HEK293 (cell line): ENCODE results near the gene RCOR3.

Experiments
- CTCF ChIA-PET: fragments of 350-600 bp; formaldehyde crosslinking; extraction: SDS; loops from one replicate; lab custom pipeline; 2021; ENCODE audit warnings: antibody characterized with exemption; lab: Yijun Ruan, JAX
- POLR2A ChIA-PET: fragments of 300-600 bp; formaldehyde crosslinking; extraction: SDS; loops from one replicate; lab custom pipeline; 2020; ENCODE audit warnings: antibody characterized with exemption, inconsistent platforms; lab: Yijun Ruan, JAX
- H3K27ac ChIP-seq: fragments of 200-500 bp; sonication (Bioruptor generic); 2 replicates; pipeline ENCODE4 v1.5.1; 2014; ENCODE audit warnings: low read depth, low read length, control low read depth, inconsistent platforms; ENCODE audit errors: extremely low read depth
- H3K36me3 ChIP-seq, 2 experiments: fragments of 200-500 bp in 1 of 2; sonication (Bioruptor generic) in 1 of 2; 1 replicate in 1 of 2; 2 replicates in 1 of 2; pipeline ENCODE4 v1.5.1; 2014 to 2017; ENCODE audit warnings: inconsistent platforms in 2 of 2, low read length in 2 of 2; ENCODE audit not compliant: control insufficient read depth in 2 of 2, insufficient read depth in 1 of 2
- H3K4me1 ChIP-seq: fragments of 200-500 bp; sonication (Bioruptor generic); 2 replicates; pipeline ENCODE4 v1.5.1; 2014; ENCODE audit warnings: mild to moderate bottlenecking, low read length, inconsistent platforms; ENCODE audit not compliant: control insufficient read depth, insufficient read depth
- H3K4me3 ChIP-seq: 2 replicates; pipeline ENCODE4 v1.5.1; 2011; ENCODE audit warnings: low read depth, mild to moderate bottlenecking, control low read depth, low read length, moderate library complexity
- H3K9me3 ChIP-seq: fragments of 200-500 bp; sonication (Bioruptor generic); 2 replicates; pipeline ENCODE4 v1.5.1; 2014; ENCODE audit warnings: low read depth, low read length, inconsistent platforms; ENCODE audit not compliant: control insufficient read depth, insufficient read depth
- FEZF1 ChIP-seq: fragments of 450-650 bp; formaldehyde crosslinking; IDR thresholded peaks from 2 replicates; pipeline ENCODE4 v1.5.1; 2016; ENCODE audit warnings: missing biosample characterization, missing genetic modification characterization
- KLF1 ChIP-seq: fragments of 450-650 bp; formaldehyde crosslinking; IDR thresholded peaks from 2 replicates; pipeline ENCODE4 v1.5.1; 2016; ENCODE audit warnings: missing biosample characterization, missing genetic modification characterization
- REST ChIP-seq: fragments of 450-650 bp; formaldehyde crosslinking; IDR thresholded peaks from 2 replicates; pipeline ENCODE4 v1.5.1; 2016; ENCODE audit warnings: missing biosample characterization, missing genetic modification characterization
- ZBTB17 ChIP-seq: fragments of 450-650 bp; formaldehyde crosslinking; IDR thresholded peaks from 2 replicates; pipeline ENCODE4 v1.5.1; 2016; ENCODE audit warnings: missing biosample characterization, missing genetic modification characterization
- ZBTB20 ChIP-seq: fragments of 450-650 bp; formaldehyde crosslinking; IDR thresholded peaks from 2 replicates; pipeline ENCODE4 v1.5.1; 2016; ENCODE audit warnings: missing biosample characterization, missing genetic modification characterization
- ZBTB7A ChIP-seq: fragments of 450-650 bp; formaldehyde crosslinking; IDR thresholded peaks from 2 replicates; pipeline ENCODE4 v1.5.1; 2016; ENCODE audit warnings: low read depth, missing biosample characterization, missing genetic modification characterization
- ZFP69B ChIP-seq: fragments of 450-650 bp; formaldehyde crosslinking; IDR thresholded peaks from 2 replicates; pipeline ENCODE4 v1.5.1; 2016; ENCODE audit warnings: missing biosample characterization, missing genetic modification characterization
- ZNF16 ChIP-seq: fragments of 450-650 bp; formaldehyde crosslinking; IDR thresholded peaks from 2 replicates; pipeline ENCODE4 v1.5.1; 2016; ENCODE audit warnings: low read depth, missing biosample characterization, missing genetic modification characterization
- ZNF350 ChIP-seq: fragments of 450-650 bp; formaldehyde crosslinking; IDR thresholded peaks from 2 replicates; pipeline ENCODE4 v1.5.0; 2017; ENCODE audit warnings: missing biosample characterization, mild to moderate bottlenecking, missing genetic modification characterization
- ZNF354C ChIP-seq: fragments of 450-650 bp; formaldehyde crosslinking; IDR thresholded peaks from 2 replicates; pipeline ENCODE4 v1.5.1; 2016; ENCODE audit warnings: missing biosample characterization, missing genetic modification characterization, low read depth, borderline replicate concordance
- ZNF48 ChIP-seq: fragments of 450-650 bp; formaldehyde crosslinking; IDR thresholded peaks from 2 replicates; pipeline ENCODE4 v1.5.1; 2016; ENCODE audit warnings: missing biosample characterization, missing genetic modification characterization
- ZNF513 ChIP-seq: fragments of 450-650 bp; IDR thresholded peaks from 2 replicates; pipeline ENCODE4 v1.5.1; 2018; ENCODE audit warnings: missing biosample characterization, missing genetic modification characterization
- ZNF549 ChIP-seq: fragments of 450-650 bp; IDR thresholded peaks from 2 replicates; pipeline ENCODE4 v1.5.1; 2018; ENCODE audit warnings: missing biosample characterization, missing genetic modification characterization, mild to moderate bottlenecking, inconsistent platforms, moderate library complexity
- ZNF610 ChIP-seq: fragments of 450-650 bp; formaldehyde crosslinking; IDR thresholded peaks from 2 replicates; pipeline ENCODE4 v1.5.1; 2016; ENCODE audit warnings: missing biosample characterization, missing genetic modification characterization, borderline replicate concordance
- ZNF658 ChIP-seq: fragments of 450-650 bp; formaldehyde crosslinking; IDR thresholded peaks from 2 replicates; pipeline ENCODE4; 2016; ENCODE audit warnings: missing biosample characterization, missing genetic modification characterization
- ZSCAN16 ChIP-seq: fragments of 450-650 bp; formaldehyde crosslinking; IDR thresholded peaks from 2 replicates; pipeline ENCODE4 v1.5.1; 2016; ENCODE audit warnings: missing biosample characterization, missing genetic modification characterization
- TF ChIP-seq, protein P1 (sequence below): fragments of 450-650 bp; formaldehyde crosslinking; IDR thresholded peaks from 2 replicates; pipeline ENCODE4 v1.5.1; 2017; ENCODE audit warnings: missing biosample characterization, missing genetic modification characterization
- TF ChIP-seq, protein P2 (sequence below): fragments of 450-650 bp; formaldehyde crosslinking; IDR thresholded peaks from 2 replicates; pipeline ENCODE4 v1.5.1; 2016; ENCODE audit warnings: missing biosample characterization, missing genetic modification characterization

The RCOR3 gene

DNA sequence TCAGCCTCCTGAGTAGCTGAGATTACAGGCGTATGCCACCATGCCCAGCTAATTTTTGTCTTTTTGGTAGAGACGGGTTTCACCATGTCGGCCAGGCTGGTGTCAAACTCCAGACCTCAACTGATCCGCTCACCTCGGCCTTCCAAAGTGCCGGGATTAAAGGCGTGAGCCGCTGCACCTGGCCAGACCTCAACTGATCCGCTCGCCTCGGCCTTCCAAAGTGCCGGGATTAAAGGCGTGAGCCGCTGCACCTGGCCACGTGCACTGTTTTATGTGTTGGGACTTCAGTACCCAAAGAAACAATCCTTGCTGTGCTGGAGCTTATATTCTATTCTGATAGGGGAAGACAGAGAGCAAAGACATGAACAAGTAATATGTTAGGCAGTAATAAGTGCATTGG lies 77.6 kb downstream of the RCOR3 start (continued):
- TF ChIP-seq REST (tag by site-specific recombination): no peak
- TF ChIP-seq ZNF16 (tag by site-specific recombination): no peak
- TF ChIP-seq ZNF48 (tag by site-specific recombination): no peak
- no peak for TF ChIP-seq ZNF350 (tag by site-specific recombination)

DNA sequence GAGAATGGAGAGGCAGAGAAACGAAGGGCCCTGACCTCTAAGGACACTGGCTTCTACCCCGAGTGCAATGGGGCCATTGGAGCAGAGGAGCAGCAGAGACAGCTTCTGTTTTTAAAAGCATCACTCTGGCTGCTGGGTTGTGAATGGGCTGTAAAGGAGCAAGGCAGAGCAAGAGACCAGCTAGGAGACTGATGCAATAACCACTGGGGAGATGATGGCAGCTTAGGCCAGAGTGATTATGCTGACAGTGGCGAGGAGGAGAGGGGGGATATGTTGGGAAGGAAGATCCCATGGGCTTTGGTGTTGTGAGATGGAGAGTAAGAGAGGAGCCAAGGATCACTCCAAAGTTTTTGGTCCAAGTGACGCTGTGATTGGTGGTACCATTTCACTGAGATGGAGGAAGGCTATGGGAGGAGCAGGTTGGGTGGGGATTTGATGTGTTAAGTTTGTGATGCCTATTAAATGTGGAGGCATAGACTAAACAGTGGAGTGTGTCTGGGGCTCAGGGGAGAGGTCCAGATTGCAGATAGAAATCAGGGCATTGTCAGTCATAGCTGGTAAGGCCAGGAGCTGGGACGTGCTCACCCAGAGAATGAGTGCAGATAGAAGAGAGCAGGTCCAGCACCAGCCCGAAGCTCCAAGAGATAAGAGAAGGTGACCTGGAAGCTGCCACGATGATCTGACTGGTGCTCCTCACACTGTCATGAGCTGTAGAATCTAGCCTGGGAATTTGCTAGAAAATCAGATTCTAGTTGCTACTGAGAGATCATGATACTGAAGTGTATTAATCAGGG lies 78.5 kb downstream of the RCOR3 start:
- TF ChIP-seq ZBTB20 (tag by site-specific recombination) (no peak), ZFP69B (tag by site-specific recombination) (no peak), ZNF610 (no peak), KLF1 (tag by site-specific recombination) (0 out of 2 replicates have a peak, but pooled peaks have one; percentile 14), ZSCAN16 (tag by site-specific recombination) (no peak), ZBTB7A (tag by site-specific recombination) (no peak), ZBTB17 (tag by site-specific recombination) (0 out of 2 replicates have a peak, but pooled peaks have one; percentile 28), ZNF354C (no peak), ZNF549 (tag by site-specific recombination) (no peak), ZNF658 (tag by site-specific recombination) (no peak), FEZF1 (peak; percentile 91), ZNF513 (tag by site-specific recombination) (no peak)
- TF ChIP-seq, protein P1, sequence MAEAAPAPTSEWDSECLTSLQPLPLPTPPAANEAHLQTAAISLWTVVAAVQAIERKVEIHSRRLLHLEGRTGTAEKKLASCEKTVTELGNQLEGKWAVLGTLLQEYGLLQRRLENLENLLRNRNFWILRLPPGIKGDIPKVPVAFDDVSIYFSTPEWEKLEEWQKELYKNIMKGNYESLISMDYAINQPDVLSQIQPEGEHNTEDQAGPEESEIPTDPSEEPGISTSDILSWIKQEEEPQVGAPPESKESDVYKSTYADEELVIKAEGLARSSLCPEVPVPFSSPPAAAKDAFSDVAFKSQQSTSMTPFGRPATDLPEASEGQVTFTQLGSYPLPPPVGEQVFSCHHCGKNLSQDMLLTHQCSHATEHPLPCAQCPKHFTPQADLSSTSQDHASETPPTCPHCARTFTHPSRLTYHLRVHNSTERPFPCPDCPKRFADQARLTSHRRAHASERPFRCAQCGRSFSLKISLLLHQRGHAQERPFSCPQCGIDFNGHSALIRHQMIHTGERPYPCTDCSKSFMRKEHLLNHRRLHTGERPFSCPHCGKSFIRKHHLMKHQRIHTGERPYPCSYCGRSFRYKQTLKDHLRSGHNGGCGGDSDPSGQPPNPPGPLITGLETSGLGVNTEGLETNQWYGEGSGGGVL (tag by site-specific recombination): no peak
- TF ChIP-seq, protein P2, sequence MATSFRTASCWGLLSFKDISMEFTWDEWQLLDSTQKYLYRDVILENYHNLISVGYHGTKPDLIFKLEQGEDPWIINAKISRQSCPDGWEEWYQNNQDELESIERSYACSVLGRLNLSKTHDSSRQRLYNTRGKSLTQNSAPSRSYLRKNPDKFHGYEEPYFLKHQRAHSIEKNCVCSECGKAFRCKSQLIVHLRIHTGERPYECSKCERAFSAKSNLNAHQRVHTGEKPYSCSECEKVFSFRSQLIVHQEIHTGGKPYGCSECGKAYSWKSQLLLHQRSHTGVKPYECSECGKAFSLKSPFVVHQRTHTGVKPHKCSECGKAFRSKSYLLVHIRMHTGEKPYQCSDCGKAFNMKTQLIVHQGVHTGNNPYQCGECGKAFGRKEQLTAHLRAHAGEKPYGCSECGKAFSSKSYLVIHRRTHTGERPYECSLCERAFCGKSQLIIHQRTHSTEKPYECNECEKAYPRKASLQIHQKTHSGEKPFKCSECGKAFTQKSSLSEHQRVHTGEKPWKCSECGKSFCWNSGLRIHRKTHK (tag by site-specific recombination): no peak
- Histone ChIP-seq H3K36me3 (no peaks in the 10 kb centered on the region), H3K4me1 (no peaks in the 10 kb centered on the region), H3K9me3 (no peaks in the 10 kb centered on the region), H3K4me3 (no peak overlapping the region), H3K27ac (no peak overlapping the region)
- CTCF ChIA-PET: interaction anchor here (1.7 to 1.9 kb wide), 3 partner anchors 14 kb away, joined by 5 to 10 read pairs (median 8); no protein-coding TSS in a partner anchor
- POLR2A ChIA-PET: no interaction called here
